WTC11 (cell line): Measurements from ENCODE around the gene OR13C8.

ENCODE experiments used
- CTCF ChIP-seq: fragments of 200-600 bp; IDR thresholded peaks from 2 replicates; pipeline ENCODE4 v1.8.0; 2022; ENCODE audit warnings: antibody characterized with exemption
- ESRRA ChIP-seq: sonication (generic); formaldehyde crosslinking; IDR thresholded peaks from 2 replicates; pipeline ENCODE4 v1.8.1; 2022; ENCODE audit warnings: mild to moderate bottlenecking, missing genetic modification reagents, borderline replicate concordance
- USF2 ChIP-seq: sonication (generic); formaldehyde crosslinking; IDR thresholded peaks from 2 replicates; pipeline ENCODE4 v1.8.1; 2023; ENCODE audit warnings: mild to moderate bottlenecking, missing genetic modification reagents, moderate library complexity

- TF ChIP-seq USF2 (CRISPR knock-in tag), result no peak
- TF ChIP-seq CTCF, result no peak
- TF ChIP-seq ESRRA, result no peak
Measured at GRCh38 chr9:104606152-104606551, 37.2 kb downstream of the OR13C8 start.
